K562 (cell line): ENCODE data around the gene NNAT. TPM values are rescaled to one million over a fixed set of nuclear protein-coding genes. Genes with fewer than 3 reads are reported as not detected.

Experiments
- ATAC-seq: fragments of 200-7000 bp; cut with Tn5 transposase; 3 replicates; pipeline ENCODE4 v1.9.1; 2020; ENCODE audit warnings: moderate library complexity
- BruUV-seq: library from RNA; stranded (reverse); fragments of 400-500 nt; replicated peaks from 2 replicates; lab custom pipeline; 2021; lab: Mats Ljungman, UMichigan
- CTCF ChIA-PET: fragments of 300-600 bp; formaldehyde crosslinking; extraction: SDS; loops from one replicate; lab custom pipeline; 2021; ENCODE audit warnings: low intra/inter-chr PET ratio; lab: Yijun Ruan, JAX
- POLR2A ChIA-PET: fragments of 300-600, 350-650 bp; sonication (Branson Sonifier 250); formaldehyde crosslinking; extraction: SDS; loops from one replicate; lab custom pipeline; 2021; ENCODE audit warnings: antibody characterized with exemption, inconsistent platforms; lab: Yijun Ruan, JAX
- DNase-seq, 4 experiments: peaks; one replicate each; pipeline versions ENCODE4 v3.0.0 to v3.0.0-alpha.2; 2011 to 2018; ENCODE audit warnings: low spot score in 3 of 4, mixed read lengths in 3 of 4; ENCODE audit errors: extremely low read depth in 1 of 4
- FAIRE-seq: peaks from 2 replicates; lab custom pipeline; 2011; peaks lifted over from hg19 to GRCh38; lab: Jason Lieb, UNC
- H2AFZ ChIP-seq: 2 replicates; pipeline ENCODE4 v1.6.0; 2011; ENCODE audit warnings: low read depth, low read length, control low read depth, inconsistent platforms
- H3K27ac ChIP-seq: fragments of 200-600 bp; 3 replicates; pipeline ENCODE4 v1.8.0; 2011; ENCODE audit warnings: low read depth, mild to moderate bottlenecking, control low read depth, inconsistent platforms, low read length, moderate library complexity, mixed read lengths; ENCODE audit errors: extremely low read depth
- H3K27me3 ChIP-seq, 2 experiments: fragments of 300-600 bp in 1 of 2; 2 replicates in 1 of 2; 3 replicates in 1 of 2; pipeline versions ENCODE4 v1.6.0 to v1.8.0; 2011; ENCODE audit warnings: inconsistent platforms in 2 of 2, low read length in 2 of 2, mild to moderate bottlenecking in 1 of 2, mixed read lengths in 1 of 2, moderate library complexity in 1 of 2; ENCODE audit not compliant: control insufficient read depth in 2 of 2, insufficient read depth in 2 of 2
- H3K36me3 ChIP-seq: fragments of 300-600 bp; 3 replicates; pipeline ENCODE4 v1.8.0; 2011; ENCODE audit warnings: mild to moderate bottlenecking, low read length, inconsistent platforms; ENCODE audit not compliant: control insufficient read depth, insufficient read depth
- H3K4me1 ChIP-seq, 2 experiments: fragments of 200-600 bp in 1 of 2; replicated peaks in 1 of 2; 2 replicates in 1 of 2; 3 replicates in 1 of 2; pipeline versions ENCODE4 v1.5.1 to v1.8.0; 2011; ENCODE audit warnings: inconsistent platforms in 2 of 2, low read length in 2 of 2, mild to moderate bottlenecking in 1 of 2, mixed read lengths in 1 of 2, moderate library complexity in 1 of 2; ENCODE audit not compliant: control insufficient read depth in 2 of 2, insufficient read depth in 2 of 2
- H3K4me2 ChIP-seq: 2 replicates; pipeline ENCODE4 v1.6.1; 2011; ENCODE audit warnings: low read length, control low read depth, inconsistent platforms, mixed read lengths; ENCODE audit not compliant: insufficient read depth
- H3K4me3 ChIP-seq: fragments of 200-600 bp; sonication (generic), shearing (Covaris generic); 2 replicates; pipeline ENCODE4 v1.5.1; 2016; ENCODE audit warnings: control low read depth, inconsistent platforms
- H3K79me2 ChIP-seq: fragments of 200-600 bp; 3 replicates; pipeline ENCODE4 v1.8.0; 2011; ENCODE audit warnings: low read length, inconsistent platforms; ENCODE audit not compliant: control insufficient read depth, insufficient read depth
- H3K9ac ChIP-seq, 2 experiments: 2 replicates each; pipeline versions ENCODE4 v1.6.0 to v1.6.1; 2011; ENCODE audit warnings: low read depth in 2 of 2, low read length in 2 of 2, control low read depth in 1 of 2, inconsistent platforms in 1 of 2, mild to moderate bottlenecking in 1 of 2, mixed read lengths in 1 of 2; ENCODE audit not compliant: insufficient read depth in 1 of 2
- H3K9me1 ChIP-seq: one replicate; pipeline ENCODE4 v1.6.0; 2011; ENCODE audit warnings: inconsistent platforms, mild to moderate bottlenecking, low read length, moderate library complexity; ENCODE audit not compliant: control insufficient read depth, insufficient read depth
- H3K9me3 ChIP-seq: replicated peaks from 2 replicates; pipeline ENCODE4 v1.5.1; 2011; ENCODE audit warnings: low read depth, low read length, inconsistent platforms; ENCODE audit not compliant: control insufficient read depth, insufficient read depth
- H4K20me1 ChIP-seq: replicated peaks from 2 replicates; pipeline ENCODE4 v1.6.1; 2011; ENCODE audit warnings: low read length, inconsistent platforms, mixed read lengths; ENCODE audit not compliant: control insufficient read depth, insufficient read depth
- MCM5 ChIP-seq: fragments of 450-650 bp; IDR thresholded peaks from 2 replicates; pipeline ENCODE4 v1.6.1; 2016; ENCODE audit warnings: low read depth
- NFIC ChIP-seq: fragments of 450-650 bp; IDR thresholded peaks from 2 replicates; pipeline ENCODE4 v1.6.1; 2017; ENCODE audit warnings: mild to moderate bottlenecking, inconsistent platforms
- PTBP1 ChIP-seq: fragments of 200-400 bp; formaldehyde crosslinking; IDR thresholded peaks from 2 replicates; pipeline ENCODE4 v1.6.1; 2017; ENCODE audit warnings: low read depth, low read length
- ZNF184 ChIP-seq: sonication (generic); formaldehyde crosslinking; IDR thresholded peaks from 2 replicates; pipeline ENCODE4 v1.5.0; 2020; ENCODE audit warnings: missing genetic modification reagents
- ZNF717 ChIP-seq: fragments of 250-450 bp; sonication (Bioruptor Pico); IDR thresholded peaks from 2 replicates; pipeline ENCODE4 v1.5.0; 2021
- WGBS: fragments of 100-300 bp; shearing (Covaris generic); methylation state at CpG from one replicate; pipeline ENCODE4 v1.1.6; 2016; ENCODE audit warnings: low coverage, mixed read lengths; ENCODE audit not compliant: insufficient coverage; ENCODE audit errors: missing lambda C conversion rate; 5-methylcytosine and 5-hydroxymethylcytosine counted together
- in situ Hi-C: fragments of 300-500 bp; cut with MboI; formaldehyde crosslinking; loops from 4 replicates; pipeline ENCODE4 v1.15.0; 2018; ENCODE audit warnings: inconsistent platforms, mixed read lengths
- intact Hi-C: fragments of 100-400 bp; cut with micrococcal nuclease; formaldehyde crosslinking; loops from 2 replicates; pipeline ENCODE4 v1.14.2; 2022
- polyA plus RNA-seq, 8 experiments: library from polyadenylated mRNA; depleted of rRNA in 4 of 8; stranded (reverse) in 5 of 8; unstranded in 3 of 8; fragments of >200 nt; fragmentation: Nextera tagmentation in 2 of 8; fragmentation: Illumina TruSeq in 1 of 8; extraction: Ambion mirVana in 2 of 8; extraction: Trizol in 1 of 8; gene quantifications; 2 replicates each; pipeline versions ENCODE4 v1.2.1 to v1.2.3, GENCODE V29; 2011 to 2014; ENCODE audit warnings: inconsistent platforms in 1 of 8, missing spikeins in 1 of 8
- total RNA-seq, 7 experiments: library from RNA; depleted of rRNA in 6 of 7; stranded (reverse); fragments of >200 nt in 6 of 7; fragmentation: Illumina TruSeq in 2 of 7; extraction: Trizol in 2 of 7; gene quantifications; 2 replicates each; pipeline versions ENCODE4 v1.2.1 to v1.2.3, GENCODE V29; 2011 to 2021; ENCODE audit warnings: low replicate concordance in 1 of 7

The NNAT gene
- total and polyA plus RNA-seq, 9 of the 15 experiments (the other 6 are each of a cell fraction or from before 2014, with no cell fraction given): 0.13 TPM; not detected in 8

- no peak for ATAC-seq
- no peak overlapping the region for H2AFZ ChIP-seq
- H3K36me3 ChIP-seq: no peaks in the 10 kb centered on the region
- no peaks in the 10 kb centered on the region for H3K9me3 ChIP-seq
- 0% methylated on average over 1 of the region's 1 CpG for WGBS
- ChIA-PET CTCF (no interaction called here), POLR2A (no interaction called here)
- peaks cover 6 to 29% of the 10 kb centered on the region in 2 experiments; a peak in 4 of 5 replicates for H3K27me3 ChIP-seq
- H3K79me2 ChIP-seq: no peaks in the 10 kb centered on the region
- H3K27ac ChIP-seq: no peak overlapping the region
- no peak for FAIRE-seq
- intact Hi-C loops (no loop called here), in situ Hi-C loops (no loop called here)
- no peak for DNase-seq
- H3K9me1 ChIP-seq: no peaks in the 10 kb centered on the region
- no peak overlapping the region for H3K4me3 ChIP-seq
- TF ChIP-seq PTBP1 (no peak), MCM5 (no peak), NFIC (no peak), ZNF717 (CRISPR knock-in tag) (no peak)
- BruUV-seq: no TSS peak
- no peak overlapping the region for H3K4me2 ChIP-seq
- H3K4me1 ChIP-seq: peaks cover 8 to 10% of the 10 kb centered on the region in 2 experiments; a peak in 3 of 5 replicates
- H4K20me1 ChIP-seq: peaks cover under 1% of the 10 kb centered on the region; the same call in 1 of the 2 replicates
- no peak overlapping the region for H3K9ac ChIP-seq
These were observed 49.4 kb downstream of the NNAT start for GRCh38 chr20:37570419-37570818.

DNA sequence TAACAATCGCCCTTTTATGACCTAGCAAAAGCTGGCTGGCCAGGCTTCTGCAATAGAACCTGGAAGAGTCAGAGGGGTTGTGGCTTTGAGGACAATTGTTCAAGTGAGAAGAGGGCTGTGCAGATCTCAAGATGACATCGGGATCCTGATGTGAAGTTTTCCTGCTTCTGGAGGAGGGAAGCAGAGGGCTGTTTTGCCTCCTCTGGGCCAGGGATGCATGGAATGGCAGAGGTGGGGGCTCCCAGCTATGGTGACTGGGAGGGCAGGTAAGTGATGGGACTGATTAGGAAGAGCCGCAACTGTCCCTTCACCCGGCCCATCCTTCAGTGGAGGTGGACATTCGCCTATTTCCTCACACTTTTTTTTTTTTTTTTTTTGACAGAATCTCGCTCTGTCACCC lies 50.0 kb downstream of the NNAT start:
- in situ Hi-C loops: no loop called here

More for the DNA sequence above, 50.0 kb downstream of the NNAT start:
- DNase-seq (no peak), ATAC-seq (no peak), FAIRE-seq (no peak)
- BruUV-seq: no TSS peak
- Histone ChIP-seq H3K27ac (no peak overlapping the region), H3K79me2 (no peaks in the 10 kb centered on the region), H3K9ac (no peak overlapping the region), H3K27me3 (peaks cover 5 to 25% of the 10 kb centered on the region in 2 experiments; a peak in 4 of 5 replicates), H3K9me1 (no peaks in the 10 kb centered on the region), H3K4me1 (peaks cover 8 to 10% of the 10 kb centered on the region in 2 experiments; a peak in 3 of 5 replicates), H2AFZ (no peak overlapping the region), H3K9me3 (no peaks in the 10 kb centered on the region), H4K20me1 (no peaks in the 10 kb centered on the region; the same call in 1 of the 2 replicates), H3K4me3 (no peak overlapping the region), H3K36me3 (no peaks in the 10 kb centered on the region), H3K4me2 (no peak overlapping the region)
- 0% methylated on average over 6 of the region's 6 CpGs for WGBS
- TF ChIP-seq ZNF184: no peak
- CTCF ChIA-PET: no interaction called here
- intact Hi-C loops: no loop called here
- POLR2A ChIA-PET: no interaction called here

Other genes with a start within 250 kb of the NNAT start
- gene MANBAL, start 231.6 kb upstream of the NNAT start, total RNA-seq (2014; rRNA removed): 9.2 and 15.5 TPM in 2 replicates
- 10.4 and 12.3 TPM in 2 replicates for gene MANBAL, start 231.6 kb upstream of the NNAT start, total RNA-seq (2014; rRNA removed; fragmentation: Illumina TruSeq; extraction: Trizol)
- gene MANBAL, start 231.6 kb upstream of the NNAT start, total RNA-seq (2015; rRNA removed; fragmentation: Illumina TruSeq; extraction: Trizol): 14.1 and 16.3 TPM in 2 replicates
- gene MANBAL, start 231.6 kb upstream of the NNAT start, total RNA-seq (2021): 15.3 and 16.7 TPM in 2 replicates
- gene MANBAL, start 231.6 kb upstream of the NNAT start, polyA plus RNA-seq (2011; rRNA removed): 30.0 and 35.0 TPM in 2 replicates
- gene MANBAL, start 231.6 kb upstream of the NNAT start, polyA plus RNA-seq (2014; fragmentation: Illumina TruSeq; extraction: Trizol): 27.9 and 31.6 TPM in 2 replicates
- gene MANBAL, start 231.6 kb upstream of the NNAT start, polyA plus RNA-seq (2014; fragmentation: Nextera tagmentation; extraction: Ambion mirVana): 10 to 100 TPM; 17.4 to 17.8 TPM
- gene MANBAL, start 231.6 kb upstream of the NNAT start, polyA plus RNA-seq (2014; rRNA removed): 24.8 and 25.3 TPM in 2 replicates
- gene SRC, start 175.1 kb upstream of the NNAT start, total RNA-seq (2014; rRNA removed): 2.0 and 4.7 TPM in 2 replicates
- gene SRC, start 175.1 kb upstream of the NNAT start, total RNA-seq (2014; rRNA removed; fragmentation: Illumina TruSeq; extraction: Trizol): 1.4 and 1.9 TPM in 2 replicates
- 2.9 and 3.1 TPM in 2 replicates for gene SRC, start 175.1 kb upstream of the NNAT start, total RNA-seq (2015; rRNA removed; fragmentation: Illumina TruSeq; extraction: Trizol)
- 7.0 and 7.7 TPM in 2 replicates for gene SRC, start 175.1 kb upstream of the NNAT start, total RNA-seq (2021)
- 8.0 and 8.5 TPM in 2 replicates for gene SRC, start 175.1 kb upstream of the NNAT start, polyA plus RNA-seq (2011; rRNA removed)
- 5.4 and 8.3 TPM in 2 replicates for gene SRC, start 175.1 kb upstream of the NNAT start, polyA plus RNA-seq (2014; fragmentation: Illumina TruSeq; extraction: Trizol)
- under 1 TPM; 0.06 to 0.14 TPM for gene SRC, start 175.1 kb upstream of the NNAT start, polyA plus RNA-seq (2014; fragmentation: Nextera tagmentation; extraction: Ambion mirVana)
- gene SRC, start 175.1 kb upstream of the NNAT start, polyA plus RNA-seq (2014; rRNA removed): 4.8 and 5.2 TPM in 2 replicates
- 20.6 and 24.2 TPM in 2 replicates for gene BLCAP, start 6.6 kb downstream of the NNAT start, total RNA-seq (2014; rRNA removed)
- gene BLCAP, start 6.6 kb downstream of the NNAT start, total RNA-seq (2014; rRNA removed; fragmentation: Illumina TruSeq; extraction: Trizol): 19.6 and 21.0 TPM in 2 replicates
- gene BLCAP, start 6.6 kb downstream of the NNAT start, total RNA-seq (2015; rRNA removed; fragmentation: Illumina TruSeq; extraction: Trizol): 26.4 and 27.6 TPM in 2 replicates
- 30.1 and 34.0 TPM in 2 replicates for gene BLCAP, start 6.6 kb downstream of the NNAT start, total RNA-seq (2021)
- gene BLCAP, start 6.6 kb downstream of the NNAT start, polyA plus RNA-seq (2011; rRNA removed): 29.6 and 41.5 TPM in 2 replicates
- gene BLCAP, start 6.6 kb downstream of the NNAT start, polyA plus RNA-seq (2014; fragmentation: Illumina TruSeq; extraction: Trizol): 31.5 and 31.9 TPM in 2 replicates
- 10 to 100 TPM; 16.9 to 17.3 TPM for gene BLCAP, start 6.6 kb downstream of the NNAT start, polyA plus RNA-seq (2014; fragmentation: Nextera tagmentation; extraction: Ambion mirVana)
- gene BLCAP, start 6.6 kb downstream of the NNAT start, polyA plus RNA-seq (2014; rRNA removed): 37.1 and 38.9 TPM in 2 replicates
- 32.4 and 35.4 TPM in 2 replicates for gene CTNNBL1, start 172.8 kb downstream of the NNAT start, total RNA-seq (2014; rRNA removed)
- 39.5 TPM in 2 replicates for gene CTNNBL1, start 172.8 kb downstream of the NNAT start, total RNA-seq (2014; rRNA removed; fragmentation: Illumina TruSeq; extraction: Trizol)
- 39.9 and 47.1 TPM in 2 replicates for gene CTNNBL1, start 172.8 kb downstream of the NNAT start, total RNA-seq (2015; rRNA removed; fragmentation: Illumina TruSeq; extraction: Trizol)
- gene CTNNBL1, start 172.8 kb downstream of the NNAT start, total RNA-seq (2021): 48.6 and 55.1 TPM in 2 replicates
- gene CTNNBL1, start 172.8 kb downstream of the NNAT start, polyA plus RNA-seq (2011; rRNA removed): 27.6 and 33.9 TPM in 2 replicates
- 44.2 and 51.7 TPM in 2 replicates for gene CTNNBL1, start 172.8 kb downstream of the NNAT start, polyA plus RNA-seq (2014; fragmentation: Illumina TruSeq; extraction: Trizol)
- gene CTNNBL1, start 172.8 kb downstream of the NNAT start, polyA plus RNA-seq (2014; fragmentation: Nextera tagmentation; extraction: Ambion mirVana): 10 to 100 TPM; 43.6 to 85.6 TPM
- gene CTNNBL1, start 172.8 kb downstream of the NNAT start, polyA plus RNA-seq (2014; rRNA removed): 48.0 and 52.1 TPM in 2 replicates